HepG2 (cell line): Measurements from ENCODE around the gene FCRLA. TPM values are rescaled to one million over a fixed set of nuclear protein-coding genes. Genes with fewer than 3 reads are reported as not detected.
A peak's percentile ranks its signal among the peaks of the same experiment; 100 is the strongest.

Experiments used
- ATF5 ChIP-seq: sonication (generic); formaldehyde crosslinking; IDR thresholded peaks from 2 replicates; pipeline ENCODE4 v1.4.0; 2020; ENCODE audit warnings: mild to moderate bottlenecking, low read depth, missing genetic modification reagents
- CREM ChIP-seq, 2 experiments: sonication (generic) in 1 of 2; formaldehyde crosslinking in 1 of 2; IDR thresholded peaks; 2 replicates each; pipeline versions ENCODE4 v1.4.0 to v1.6.1; 2016 to 2020; ENCODE audit warnings: antibody characterized with exemption in 1 of 2, mild to moderate bottlenecking in 1 of 2, missing genetic modification reagents in 1 of 2
- EHMT2 ChIP-seq: fragments of 200-600 bp; sonication (generic); IDR thresholded peaks from 2 replicates; pipeline ENCODE4 v1.7.0; 2017; ENCODE audit warnings: antibody characterized with exemption, low read depth, low read length, borderline replicate concordance
- FOXC1 ChIP-seq: sonication (generic); formaldehyde crosslinking; IDR thresholded peaks from 2 replicates; pipeline ENCODE4 v1.8.0; 2022; ENCODE audit warnings: mild to moderate bottlenecking, missing genetic modification reagents, borderline replicate concordance
- GTF3A ChIP-seq: sonication (generic); formaldehyde crosslinking; conservative IDR thresholded peaks from 2 replicates; pipeline ENCODE4 v1.4.0; 2020; ENCODE audit warnings: mild to moderate bottlenecking, missing genetic modification reagents
- KAT8 ChIP-seq: IDR thresholded peaks from 2 replicates; pipeline ENCODE4 v1.6.1; 2016; ENCODE audit warnings: missing genetic modification reagents, missing compliant biosample characterization
- MTF1 ChIP-seq: sonication (generic); formaldehyde crosslinking; IDR thresholded peaks from 2 replicates; pipeline ENCODE4 v1.5.0; 2020; ENCODE audit warnings: missing genetic modification reagents
- MXD4 ChIP-seq: IDR thresholded peaks from 2 replicates; pipeline ENCODE4 v1.6.1; 2016; ENCODE audit warnings: mild to moderate bottlenecking, missing biosample characterization, missing genetic modification reagents
- POLR2AphosphoS2 ChIP-seq: IDR thresholded peaks from 2 replicates; pipeline ENCODE4 v1.6.1; 2011; ENCODE audit warnings: low read depth, low read length, improper control_type of control experiment
- RBFOX2 ChIP-seq: fragments of 200-400 bp; formaldehyde crosslinking; IDR thresholded peaks from 2 replicates; pipeline ENCODE4 v1.6.1; 2017; ENCODE audit warnings: low read depth, mild to moderate bottlenecking, low read length
- SMAD3 ChIP-seq: sonication (generic); formaldehyde crosslinking; IDR thresholded peaks from 2 replicates; pipeline ENCODE4 v1.4.0; 2020; ENCODE audit warnings: missing genetic modification reagents
- SRSF1 ChIP-seq: fragments of 200-400 bp; formaldehyde crosslinking; optimal IDR thresholded peaks from 2 replicates; pipeline ENCODE3; 2017; ENCODE audit warnings: mild to moderate bottlenecking, low read depth, low read length, moderate library complexity
- SYNCRIP ChIP-seq: fragments of 200-400 bp; formaldehyde crosslinking; IDR thresholded peaks from 2 replicates; pipeline ENCODE4 v1.6.1; 2018; ENCODE audit warnings: mild to moderate bottlenecking, low read depth, low read length; ENCODE audit not compliant: insufficient read depth
- ZBTB25 ChIP-seq: IDR thresholded peaks from 2 replicates; pipeline ENCODE4 v1.6.1; 2018; ENCODE audit warnings: missing genetic modification reagents
- ZHX2 ChIP-seq, 2 experiments: sonication (generic) in 1 of 2; formaldehyde crosslinking in 1 of 2; IDR thresholded peaks; 2 replicates each; pipeline versions ENCODE4 v1.6.1 to v1.9.0; 2014 to 2022; ENCODE audit warnings: antibody characterized with exemption in 1 of 2, borderline replicate concordance in 1 of 2, inconsistent platforms in 1 of 2, low read depth in 1 of 2, missing genetic modification reagents in 1 of 2
- ZNF136 ChIP-seq: sonication (generic); formaldehyde crosslinking; IDR thresholded peaks from 2 replicates; pipeline ENCODE4 v1.8.1; 2022; ENCODE audit warnings: low read depth, mild to moderate bottlenecking, moderate library complexity, missing genetic modification reagents
- ZNF292 ChIP-seq: sonication (generic); formaldehyde crosslinking; IDR thresholded peaks from 2 replicates; pipeline ENCODE4 v1.8.1; 2022; ENCODE audit warnings: mild to moderate bottlenecking, low read depth, missing genetic modification reagents, borderline replicate concordance
- ZNF317 ChIP-seq: sonication (generic); formaldehyde crosslinking; IDR thresholded peaks from 2 replicates; pipeline ENCODE4 v1.5.0; 2020; ENCODE audit warnings: mild to moderate bottlenecking, missing genetic modification reagents
- ZNF343 ChIP-seq: sonication (generic); formaldehyde crosslinking; IDR thresholded peaks from 2 replicates; pipeline ENCODE4 v1.4.0; 2020; ENCODE audit warnings: mild to moderate bottlenecking, missing genetic modification reagents
- ZNF367 ChIP-seq: sonication (generic); formaldehyde crosslinking; IDR thresholded peaks from 2 replicates; pipeline ENCODE4 v1.4.0; 2020; ENCODE audit warnings: missing genetic modification reagents, borderline replicate concordance
- ZNF678 ChIP-seq: sonication (generic); formaldehyde crosslinking; IDR thresholded peaks from 2 replicates; pipeline ENCODE4 v1.4.0; 2020; ENCODE audit warnings: mild to moderate bottlenecking, missing genetic modification reagents
- polyA plus RNA-seq, 8 experiments: library from polyadenylated mRNA; depleted of rRNA in 3 of 8; stranded (reverse) in 7 of 8; unstranded in 1 of 8; fragments of >200 nt; fragmentation: Illumina TruSeq in 4 of 8; extraction: Trizol in 4 of 8; gene quantifications; 2 replicates each; pipeline versions ENCODE4 v1.2.1 to v1.2.3, GENCODE V29; 2011 to 2016; ENCODE audit warnings: low read depth in 4 of 8, missing spikeins in 1 of 8, mixed read lengths in 1 of 8; ENCODE audit not compliant: insufficient read depth in 1 of 8
- total RNA-seq, 5 experiments: library from RNA; depleted of rRNA; stranded (reverse); fragments of >200 nt; fragmentation: Illumina TruSeq; extraction: Trizol; gene quantifications; 2 replicates each; pipeline ENCODE4 v1.2.3, GENCODE V29; 2016; ENCODE audit warnings: low read depth in 1 of 5

The FCRLA gene
- total and polyA plus RNA-seq, 2 of the 13 experiments (the other 11 are each of a cell fraction or from before 2014, with no cell fraction given): not detected

- no peak for TF ChIP-seq POLR2AphosphoS2
- TF ChIP-seq ZNF678 (CRISPR knock-in tag): no peak
- no peak for TF ChIP-seq ZNF317 (CRISPR knock-in tag)
- TF ChIP-seq FOXC1 (CRISPR knock-in tag): no peak
- no peak for TF ChIP-seq SMAD3 (CRISPR knock-in tag)
- no peak for TF ChIP-seq GTF3A (CRISPR knock-in tag)
- TF ChIP-seq ZNF367 (CRISPR knock-in tag): no peak
- TF ChIP-seq SRSF1: no peak
- no peak for TF ChIP-seq ZHX2 (IDR thresholded peaks at IDR 0.05; ENCODE audit: low read depth)
- TF ChIP-seq ZHX2 (CRISPR knock-in tag; IDR thresholded peaks at IDR 0.05; ENCODE audit: borderline replicate concordance): no peak
- TF ChIP-seq ATF5 (CRISPR knock-in tag): no peak
- TF ChIP-seq MXD4 (CRISPR knock-in tag): no peak
- TF ChIP-seq MTF1 (CRISPR knock-in tag): no peak
- peak; percentile 17; the same call in 1 of the 2 replicates for TF ChIP-seq ZNF292 (CRISPR knock-in tag)
- TF ChIP-seq SYNCRIP: no peak
- TF ChIP-seq EHMT2: no peak
- no peak for TF ChIP-seq CREM (IDR thresholded peaks at IDR 0.05)
- no peak for TF ChIP-seq CREM (CRISPR knock-in tag; IDR thresholded peaks at IDR 0.05)
- 0 out of 2 replicates have a peak, but pooled peaks have one; percentile 55 for TF ChIP-seq RBFOX2
- no peak for TF ChIP-seq ZNF136 (CRISPR knock-in tag)
- TF ChIP-seq KAT8: no peak
- TF ChIP-seq ZBTB25 (CRISPR knock-in tag): peak; percentile 11; the same call in 1 of the 2 replicates
- no peak; the same call in 1 of the 2 replicates for TF ChIP-seq ZNF343 (CRISPR knock-in tag)
Measured at GRCh38 chr1:161726473-161727255, 19.6 kb downstream of the FCRLA start (continued).
